GM06990 (cell line): Measurements from ENCODE around the gene IFNG.

ENCODE experiments used
- DNase-seq: peaks from one replicate; pipeline ENCODE4 v3.0.0-alpha.2; 2011; ENCODE audit not compliant: insufficient read length; ENCODE audit errors: extremely low read depth
- H3K27me3 ChIP-seq: replicated peaks from 2 replicates; pipeline ENCODE4 v1.6.0; 2011; ENCODE audit warnings: low read length; ENCODE audit not compliant: control insufficient read depth, insufficient read depth
- H3K36me3 ChIP-seq: 2 replicates; pipeline ENCODE4 v1.5.1; 2011; ENCODE audit warnings: low read length; ENCODE audit not compliant: control insufficient read depth, insufficient read depth
- H3K4me3 ChIP-seq: replicated peaks from 2 replicates; pipeline ENCODE4 v1.5.1; 2011; ENCODE audit warnings: low read depth, mild to moderate bottlenecking, control low read depth, low read length
- TF ChIP-seq, protein P1 (sequence below): IDR thresholded peaks from 2 replicates; pipeline ENCODE4 v1.5.1; 2011; ENCODE audit warnings: low read length, control low read depth, mild to moderate bottlenecking, inconsistent platforms; ENCODE audit not compliant: insufficient read depth, poor library complexity, severe bottlenecking

The IFNG gene

GRCh38 chr12:68199127-68199526 lies 39.6 kb upstream of the IFNG start:
- no peak for DNase-seq
- H3K27me3 ChIP-seq = no peaks in the 10 kb centered on the region
- H3K4me3 ChIP-seq = no peak overlapping the region
- TF ChIP-seq, protein P1, sequence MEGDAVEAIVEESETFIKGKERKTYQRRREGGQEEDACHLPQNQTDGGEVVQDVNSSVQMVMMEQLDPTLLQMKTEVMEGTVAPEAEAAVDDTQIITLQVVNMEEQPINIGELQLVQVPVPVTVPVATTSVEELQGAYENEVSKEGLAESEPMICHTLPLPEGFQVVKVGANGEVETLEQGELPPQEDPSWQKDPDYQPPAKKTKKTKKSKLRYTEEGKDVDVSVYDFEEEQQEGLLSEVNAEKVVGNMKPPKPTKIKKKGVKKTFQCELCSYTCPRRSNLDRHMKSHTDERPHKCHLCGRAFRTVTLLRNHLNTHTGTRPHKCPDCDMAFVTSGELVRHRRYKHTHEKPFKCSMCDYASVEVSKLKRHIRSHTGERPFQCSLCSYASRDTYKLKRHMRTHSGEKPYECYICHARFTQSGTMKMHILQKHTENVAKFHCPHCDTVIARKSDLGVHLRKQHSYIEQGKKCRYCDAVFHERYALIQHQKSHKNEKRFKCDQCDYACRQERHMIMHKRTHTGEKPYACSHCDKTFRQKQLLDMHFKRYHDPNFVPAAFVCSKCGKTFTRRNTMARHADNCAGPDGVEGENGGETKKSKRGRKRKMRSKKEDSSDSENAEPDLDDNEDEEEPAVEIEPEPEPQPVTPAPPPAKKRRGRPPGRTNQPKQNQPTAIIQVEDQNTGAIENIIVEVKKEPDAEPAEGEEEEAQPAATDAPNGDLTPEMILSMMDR = no peak
- no peaks in the 10 kb centered on the region for H3K36me3 ChIP-seq

- H3K27me3 ChIP-seq = no peaks in the 10 kb centered on the region
- no peak overlapping the region for H3K4me3 ChIP-seq
- TF ChIP-seq, protein P1 = no peak
- no peaks in the 10 kb centered on the region for H3K36me3 ChIP-seq
- no peak for DNase-seq
These were observed 39.1 kb upstream of the IFNG start for GRCh38 chr12:68198507-68199086.

- Histone ChIP-seq H3K36me3 (no peaks in the 10 kb centered on the region), H3K4me3 (no peak overlapping the region), H3K27me3 (no peaks in the 10 kb centered on the region)
- DNase-seq = no peak
- TF ChIP-seq, protein P1 = no peak
These were observed 30.8 kb upstream of the IFNG start for GRCh38 chr12:68190301-68190700.

GRCh38 chr12:68189821-68190242 lies 30.3 kb upstream of the IFNG start:
- TF ChIP-seq, protein P1 = no peak
- H3K27me3 ChIP-seq = no peaks in the 10 kb centered on the region
- H3K4me3 ChIP-seq = no peak overlapping the region
- H3K36me3 ChIP-seq = no peaks in the 10 kb centered on the region
- DNase-seq = no peak

DNA sequence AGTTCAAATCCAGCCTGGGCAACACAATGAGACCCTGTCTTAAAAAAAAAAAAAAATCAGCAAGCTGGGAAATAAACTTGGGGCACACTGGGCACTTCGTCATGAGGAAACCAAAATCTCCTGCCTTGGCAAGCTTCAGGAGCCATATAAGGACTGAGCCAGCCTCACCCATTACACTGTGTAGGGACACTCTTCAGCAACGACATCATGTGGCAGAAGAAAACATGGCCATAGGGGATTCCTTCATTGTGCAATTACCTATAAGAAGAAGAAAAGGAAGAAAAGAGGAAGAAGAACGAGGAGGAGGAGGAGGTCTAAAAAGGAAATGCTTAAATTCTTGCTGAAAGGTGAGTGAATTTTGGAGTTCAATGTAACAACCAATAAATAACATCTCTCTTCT lies 26.1 kb upstream of the IFNG start:
- Histone ChIP-seq H3K4me3 (no peak overlapping the region), H3K27me3 (no peaks in the 10 kb centered on the region; the same call in 1 of the 2 replicates), H3K36me3 (no peaks in the 10 kb centered on the region)
- TF ChIP-seq, protein P1 = no peak
- no peak for DNase-seq
